ENCODE results near the gene ST6GALNAC3.

The ST6GALNAC3 gene

GRCh38 chr1:76433526-76433925 lies 359.0 kb downstream of the ST6GALNAC3 start:
- no peak overlapping the region for H3K4me3 ChIP-seq (ENCODE audit: low read length)
- peak; percentile 6 for DNase-seq (ENCODE audit: low read depth)
- TF ChIP-seq CTCF (IDR thresholded peaks at IDR 0.05; ENCODE audit: insufficient read depth, low read depth, low read length, missing control alignments): no peak

- no peak for TF ChIP-seq CTCF (IDR thresholded peaks at IDR 0.05; ENCODE audit: insufficient read depth, low read depth, low read length, missing control alignments)
- no peak for DNase-seq (ENCODE audit: low read depth)
- no peak overlapping the region for H3K4me3 ChIP-seq (ENCODE audit: low read length)
These were observed 368.7 kb downstream of the ST6GALNAC3 start for GRCh38 chr1:76443217-76443616.

- no peak for TF ChIP-seq CTCF (IDR thresholded peaks at IDR 0.05; ENCODE audit: insufficient read depth, low read depth, low read length, missing control alignments)
- no peak for DNase-seq (ENCODE audit: low read depth)
These were observed 370.2 kb downstream of the ST6GALNAC3 start for GRCh38 chr1:76444773-76445172.

GRCh38 chr1:76450229-76450628 lies 375.7 kb downstream of the ST6GALNAC3 start:
- no peak for TF ChIP-seq CTCF (IDR thresholded peaks at IDR 0.05; ENCODE audit: insufficient read depth, low read depth, low read length, missing control alignments)
- H3K4me3 ChIP-seq (ENCODE audit: low read length): no peak overlapping the region
- DNase-seq (ENCODE audit: low read depth): no peak

More at GRCh38 chr1:76444773-76445172, 370.2 kb downstream of the ST6GALNAC3 start:
- no peak overlapping the region for H3K4me3 ChIP-seq (ENCODE audit: low read length)

GRCh38 chr1:76463278-76463677 lies 388.7 kb downstream of the ST6GALNAC3 start:
- TF ChIP-seq CTCF (IDR thresholded peaks at IDR 0.05; ENCODE audit: insufficient read depth, low read depth, low read length, missing control alignments): no peak
- H3K4me3 ChIP-seq (ENCODE audit: low read length): no peak overlapping the region
- no peak for DNase-seq (ENCODE audit: low read depth)

- TF ChIP-seq CTCF (IDR thresholded peaks at IDR 0.05; ENCODE audit: insufficient read depth, low read depth, low read length, missing control alignments): no peak
- no peak overlapping the region for H3K4me3 ChIP-seq (ENCODE audit: low read length)
- DNase-seq (ENCODE audit: low read depth): no peak
These were observed 389.3 kb downstream of the ST6GALNAC3 start for GRCh38 chr1:76463849-76464248.

- peak; percentile 2 for DNase-seq (ENCODE audit: low read depth)
- H3K4me3 ChIP-seq (ENCODE audit: low read length): no peak overlapping the region
- no peak for TF ChIP-seq CTCF (IDR thresholded peaks at IDR 0.05; ENCODE audit: insufficient read depth, low read depth, low read length, missing control alignments)
These were observed 390.5 kb downstream of the ST6GALNAC3 start for GRCh38 chr1:76465030-76465429.

Measured in epithelial cell of esophagus (primary cell).